Measurements from ENCODE around the gene LRRC28.
A peak's percentile ranks its signal among the peaks of the same experiment; 100 is the strongest.

The LRRC28 gene

DNA sequence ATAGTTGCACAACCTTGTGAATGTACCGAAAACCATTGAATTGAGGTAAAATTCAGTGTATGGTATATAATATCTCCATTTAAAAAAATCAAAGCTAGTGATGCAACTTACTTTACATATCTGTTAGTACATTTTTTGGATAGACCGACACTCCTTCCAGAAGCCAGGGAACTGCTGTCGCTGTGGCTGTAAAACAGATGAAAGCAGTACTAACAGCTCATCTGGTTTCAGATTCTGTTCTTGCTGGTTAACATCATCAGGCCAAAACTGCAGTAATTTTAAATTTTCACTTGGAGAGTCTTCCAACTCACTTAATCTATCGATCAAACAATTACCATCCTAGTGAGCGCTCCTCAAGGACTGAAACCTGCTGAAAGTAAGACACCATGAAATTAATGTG lies 145.1 kb downstream of the LRRC28 start:
- no peak for DNase-seq (ENCODE audit: low read depth)

DNA sequence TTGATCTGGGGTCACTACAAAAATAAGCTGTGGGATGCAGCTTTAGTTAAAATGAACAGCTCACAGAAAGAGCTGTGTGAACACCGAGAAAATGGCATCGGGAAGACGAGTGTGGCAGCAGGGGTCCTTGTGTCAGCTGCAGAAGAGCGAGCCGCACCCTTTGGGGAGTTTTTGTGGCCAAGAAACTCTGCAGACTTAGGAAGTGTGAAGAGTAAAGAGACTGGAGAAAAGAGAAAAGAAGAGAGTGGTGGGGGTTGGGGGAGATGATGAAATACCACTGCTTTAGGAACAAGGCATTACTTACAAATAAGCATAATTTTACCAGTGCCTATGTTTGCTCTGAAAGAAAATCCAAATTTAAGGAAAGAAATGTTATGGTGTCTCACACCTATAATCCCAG lies 147.8 kb downstream of the LRRC28 start:
- DNase-seq (ENCODE audit: low read depth), result peak; percentile 48

DNA sequence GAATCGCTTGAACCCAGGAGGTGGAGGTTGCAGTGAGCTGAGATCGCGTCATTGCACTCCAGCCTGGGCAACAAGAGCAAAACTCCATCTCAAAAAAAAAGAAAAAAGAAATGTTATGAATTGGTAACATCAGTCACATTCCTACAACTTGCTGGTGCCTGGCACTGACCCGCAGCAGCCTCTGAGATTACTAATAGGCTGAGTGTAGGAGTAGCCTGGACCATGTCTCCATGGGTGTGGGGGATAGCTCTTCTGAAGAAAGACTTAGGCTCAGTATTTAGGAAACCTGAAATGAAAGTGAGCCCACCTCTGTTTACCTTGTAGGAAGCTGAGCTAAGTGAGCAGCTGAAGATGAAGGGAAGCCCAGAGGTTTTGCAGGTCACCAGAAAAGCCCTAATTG lies 148.3 kb downstream of the LRRC28 start:
- peak; percentile 93 for DNase-seq (ENCODE audit: low read depth)

DNA sequence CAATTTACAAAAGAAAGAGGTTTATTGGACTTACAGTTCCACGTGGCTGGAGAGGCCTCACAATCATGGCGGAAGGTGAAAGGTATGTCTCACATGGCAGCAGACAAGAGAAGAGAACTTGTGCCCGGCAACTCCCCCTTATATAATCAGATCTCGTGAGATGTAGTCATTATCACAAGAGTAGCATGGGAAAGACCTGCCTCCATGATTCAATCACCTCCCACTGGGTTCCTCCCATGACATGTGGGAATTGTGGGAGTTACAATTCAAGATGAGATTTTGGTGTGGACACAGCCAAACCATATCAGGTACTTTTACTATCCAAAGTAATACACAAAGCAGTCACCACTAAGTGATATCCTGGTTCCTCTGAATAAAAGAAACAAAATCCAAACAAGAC lies 149.9 kb downstream of the LRRC28 start:
- DNase-seq (ENCODE audit: low read depth), result peak; percentile 61

DNA sequence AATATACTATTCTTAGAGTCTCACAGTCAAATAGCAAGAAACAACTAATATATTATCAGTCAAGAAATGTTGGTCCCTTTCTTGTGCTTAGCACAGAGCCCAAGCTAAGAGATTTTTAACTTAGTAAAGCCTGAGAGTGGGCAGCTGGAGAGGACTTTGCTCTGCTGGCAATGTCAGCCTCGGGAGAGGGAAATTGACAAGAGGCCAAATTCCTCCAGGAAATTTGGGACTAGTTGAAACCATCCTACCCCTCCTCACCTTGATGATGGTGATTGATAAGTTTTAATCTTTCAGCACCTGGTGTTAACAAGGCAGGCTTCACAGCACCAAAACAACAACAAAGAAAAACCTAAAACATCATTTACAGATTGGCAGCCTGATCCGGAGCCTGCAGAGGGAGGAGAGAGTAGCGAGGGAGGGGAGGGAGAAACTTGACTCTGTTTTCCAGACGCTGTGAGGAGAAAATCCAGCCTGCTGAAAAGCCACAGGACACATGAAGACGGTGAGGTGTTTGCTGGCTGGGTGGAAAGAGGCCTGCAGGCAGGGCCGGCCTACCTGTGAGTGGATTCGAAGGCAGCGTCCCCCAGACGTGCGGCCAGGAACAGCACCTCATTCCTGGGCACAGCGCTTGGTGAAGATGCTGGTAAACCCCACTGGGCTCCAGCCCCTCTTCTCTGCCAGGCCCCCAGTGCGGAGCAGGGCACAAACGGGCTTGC lies 150.9 kb downstream of the LRRC28 start:
- DNase-seq (ENCODE audit: low read depth), result peak; percentile 18

DNA sequence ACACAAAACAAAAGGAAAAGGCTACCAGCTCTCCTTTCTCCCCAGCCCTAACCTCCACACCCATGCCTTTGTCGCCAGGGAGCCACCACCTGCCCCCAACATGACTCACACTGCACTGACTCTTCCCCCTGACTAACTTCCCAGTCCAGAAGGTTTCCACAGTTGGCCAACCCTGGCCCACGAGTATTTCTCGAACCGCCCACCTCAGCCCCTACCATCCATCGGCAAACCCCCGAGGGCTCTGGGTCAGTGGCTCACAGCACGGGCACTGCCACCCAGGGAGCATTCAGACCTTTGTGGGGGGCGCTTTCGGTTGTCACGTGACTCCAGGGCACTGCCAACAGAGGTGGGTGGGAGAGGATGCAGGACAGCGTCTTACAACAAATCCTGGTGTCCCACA lies 152.3 kb downstream of the LRRC28 start:
- DNase-seq (ENCODE audit: low read depth), result no peak

DNA sequence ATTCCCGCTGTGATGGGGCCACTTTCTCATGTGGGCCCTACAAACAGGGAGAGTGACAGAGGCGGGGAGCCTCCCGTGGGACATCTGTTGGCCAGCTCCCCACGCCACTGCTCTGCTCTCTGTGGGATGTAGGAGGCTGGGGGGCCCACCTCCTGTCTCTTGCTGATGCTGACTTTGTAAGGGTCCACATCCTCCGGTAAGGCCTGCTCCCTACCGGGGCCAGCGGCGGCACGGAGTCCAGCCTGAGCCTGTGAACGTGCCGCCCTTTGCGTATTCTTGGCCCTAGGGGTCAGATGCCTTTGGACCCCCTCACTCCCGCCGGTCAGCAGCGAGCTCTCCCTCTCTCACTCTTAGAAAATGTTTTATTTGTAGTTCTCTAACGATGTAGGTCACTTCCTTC lies 153.2 kb downstream of the LRRC28 start:
- DNase-seq (ENCODE audit: low read depth), result no peak

DNA sequence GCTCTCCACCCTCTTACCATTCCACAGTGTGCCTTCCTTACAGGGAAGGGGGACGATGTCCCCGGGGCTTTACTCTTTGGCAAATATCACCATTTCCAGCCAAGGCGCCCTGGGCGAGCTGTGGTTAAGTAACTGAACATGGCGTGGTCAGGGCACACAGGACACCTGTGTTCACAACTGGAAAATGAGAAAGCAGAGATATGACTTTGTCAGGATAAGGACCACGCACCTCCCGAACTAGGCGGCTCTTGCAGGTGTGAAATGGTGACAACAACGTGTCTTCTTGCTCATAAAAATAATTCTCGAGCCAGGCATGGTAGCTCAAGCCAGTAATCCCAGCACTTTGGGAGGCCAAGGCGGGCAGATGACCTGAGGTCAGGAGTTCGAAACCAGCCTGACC lies 154.8 kb downstream of the LRRC28 start:
- DNase-seq (ENCODE audit: low read depth), result no peak

DNA sequence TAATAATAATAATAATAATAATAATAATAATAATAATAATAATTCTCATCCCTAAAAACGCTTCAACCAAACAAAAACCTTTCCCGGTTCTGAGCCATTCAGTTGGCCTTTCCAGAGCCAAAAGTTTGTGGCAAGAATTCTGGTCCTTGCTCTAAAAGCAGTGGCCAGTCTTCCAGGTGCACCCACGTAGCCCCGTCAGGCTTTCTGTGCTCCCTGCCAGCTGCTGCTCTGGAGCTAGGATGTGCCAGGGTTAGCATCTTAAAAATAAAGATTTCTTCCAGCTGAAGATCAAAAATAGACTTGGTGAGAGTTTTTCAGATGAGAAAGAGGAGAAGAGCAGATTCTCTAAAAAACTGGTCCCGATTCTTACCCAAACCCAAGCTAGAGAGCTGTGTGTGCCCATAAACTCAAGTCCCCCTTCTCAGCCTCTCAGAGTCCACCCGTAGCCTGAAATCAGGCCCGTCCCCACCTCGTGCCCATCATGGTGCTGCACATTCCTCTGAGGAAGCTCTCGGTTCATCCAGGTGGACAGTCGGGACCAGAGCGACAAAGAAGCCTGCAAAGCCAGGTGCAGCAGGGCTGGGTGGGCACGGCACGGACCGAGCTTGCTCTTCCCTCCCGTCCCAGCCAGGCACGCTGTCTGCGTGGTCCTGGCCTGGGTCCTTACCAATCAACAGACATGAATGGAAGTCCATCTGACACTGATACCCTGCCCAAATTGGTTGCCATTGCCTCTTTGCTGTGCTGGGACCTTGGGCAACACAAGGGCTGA lies 155.6 kb downstream of the LRRC28 start:
- DNase-seq (ENCODE audit: low read depth), result no peak

DNA sequence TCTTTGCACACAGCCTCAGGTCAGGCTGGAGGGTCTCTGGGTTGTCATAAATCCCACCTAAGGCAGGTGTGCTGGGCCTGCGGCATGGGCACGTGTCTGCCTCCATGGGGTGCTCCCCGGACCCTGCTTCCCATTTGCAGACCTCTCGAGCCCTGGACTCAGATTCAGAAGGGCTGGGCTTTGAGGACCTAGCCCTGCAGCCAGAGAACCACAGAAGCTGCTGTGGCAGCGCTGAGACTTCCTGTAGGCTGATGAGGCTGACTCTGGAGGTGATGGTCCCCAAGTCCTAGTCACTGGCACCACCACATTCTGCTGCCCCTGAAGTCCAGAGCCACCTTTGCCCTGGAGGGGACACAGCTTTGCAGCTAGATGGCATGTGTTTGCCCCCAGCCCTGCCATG lies 156.4 kb downstream of the LRRC28 start:
- DNase-seq (ENCODE audit: low read depth), result no peak

DNA sequence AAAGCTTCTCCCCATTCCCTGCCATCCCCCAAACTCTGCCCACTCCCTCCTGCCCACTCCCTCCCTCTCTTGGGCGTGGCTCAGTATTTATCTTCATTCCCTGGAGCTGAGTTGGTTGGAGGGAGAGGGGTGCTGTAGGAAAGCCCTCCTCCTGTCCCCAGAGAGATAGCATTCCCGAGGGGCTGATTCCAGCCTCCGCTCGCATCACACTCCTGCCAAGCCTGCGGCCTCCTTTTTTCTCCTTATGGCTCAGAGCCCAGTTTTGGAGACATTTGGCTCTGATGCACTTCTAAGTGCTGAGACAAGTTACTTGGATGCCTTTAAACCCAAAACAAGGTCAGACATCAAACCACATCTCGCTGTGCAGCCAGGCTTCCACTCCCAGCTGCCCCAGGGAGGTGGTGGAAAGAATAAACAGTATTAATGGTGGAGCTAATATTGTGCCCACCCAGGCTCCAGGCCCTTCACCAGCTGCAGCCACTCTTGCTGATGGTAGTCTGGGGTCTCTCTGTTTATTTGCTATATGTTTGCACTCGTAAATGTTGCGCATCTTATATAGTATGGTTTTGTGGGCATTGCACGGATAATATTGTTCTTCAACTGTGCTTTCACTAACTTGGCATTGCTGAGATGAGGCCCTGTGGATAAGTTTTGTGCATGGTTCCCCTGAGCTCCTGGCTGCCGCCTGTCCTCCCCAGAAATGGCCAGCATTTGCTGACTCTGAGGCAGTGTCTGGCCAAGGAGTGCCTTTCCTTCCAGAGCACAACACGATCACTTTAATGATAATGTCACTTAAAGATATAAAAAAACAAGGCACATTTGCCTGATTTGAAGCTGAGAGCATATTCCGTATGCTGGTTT lies 157.2 kb downstream of the LRRC28 start:
- peak; percentile 89 for DNase-seq (ENCODE audit: low read depth)

DNA sequence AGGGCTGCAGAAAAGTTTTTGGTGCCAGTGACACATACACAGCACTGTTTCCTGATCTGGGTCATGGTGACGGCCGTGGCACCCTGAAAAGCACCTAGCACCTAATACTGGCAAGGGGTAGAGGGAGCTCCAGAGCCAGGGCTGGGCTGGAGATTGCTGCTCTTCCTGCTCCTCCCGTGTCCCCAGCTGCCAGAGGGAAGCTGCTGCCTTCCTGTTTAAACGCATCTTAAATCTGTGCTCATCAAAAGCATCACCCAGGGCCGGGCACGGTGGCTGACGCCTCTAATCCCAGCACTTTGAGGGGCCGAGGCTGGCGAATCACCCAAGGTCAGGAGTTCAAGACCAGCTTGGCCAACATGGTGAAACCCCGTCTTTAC lies 157.8 kb downstream of the LRRC28 start:
- peak; percentile 52 for DNase-seq (ENCODE audit: low read depth)

DNA sequence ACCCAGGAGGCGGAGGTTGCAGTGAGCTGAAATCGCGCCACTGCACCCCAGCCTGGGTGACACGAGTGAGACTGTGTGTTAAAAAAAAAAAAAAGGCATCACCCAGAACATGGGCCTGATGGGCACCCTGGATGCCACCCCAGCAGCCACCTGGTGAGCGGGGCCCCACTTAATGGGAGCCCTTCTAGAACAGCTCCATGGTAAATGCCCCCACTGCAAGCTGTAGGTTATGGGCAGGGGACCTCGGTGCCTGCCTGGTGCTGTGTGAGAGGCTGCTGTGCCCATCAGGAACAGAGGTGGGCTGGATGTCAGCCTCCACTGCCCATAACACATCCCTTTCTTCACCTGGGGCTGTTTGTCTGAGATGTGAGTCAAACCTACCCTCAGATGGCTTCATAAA lies 158.3 kb downstream of the LRRC28 start:
- no peak for DNase-seq (ENCODE audit: low read depth)

DNA sequence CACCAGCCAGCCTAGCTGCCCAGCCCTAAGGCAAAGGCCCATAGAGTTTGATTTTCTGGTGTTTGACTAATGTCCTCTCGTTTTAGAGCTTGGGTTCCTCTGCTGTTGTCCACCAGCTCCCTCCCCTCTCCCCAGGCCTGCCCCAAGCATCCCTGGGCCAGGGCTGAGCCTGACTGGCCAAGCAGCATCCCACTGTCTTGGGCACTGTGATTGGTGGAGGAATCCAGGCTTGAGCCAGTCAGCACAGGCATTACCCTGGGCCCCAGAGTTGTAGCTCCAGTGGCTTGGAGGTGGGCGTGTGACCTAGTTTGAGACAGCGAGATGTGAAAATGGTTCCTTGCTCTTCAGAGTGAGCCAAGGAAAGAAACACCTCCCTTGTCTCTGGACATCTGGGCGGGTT lies 159.2 kb downstream of the LRRC28 start:
- no peak for DNase-seq (ENCODE audit: low read depth)

DNA sequence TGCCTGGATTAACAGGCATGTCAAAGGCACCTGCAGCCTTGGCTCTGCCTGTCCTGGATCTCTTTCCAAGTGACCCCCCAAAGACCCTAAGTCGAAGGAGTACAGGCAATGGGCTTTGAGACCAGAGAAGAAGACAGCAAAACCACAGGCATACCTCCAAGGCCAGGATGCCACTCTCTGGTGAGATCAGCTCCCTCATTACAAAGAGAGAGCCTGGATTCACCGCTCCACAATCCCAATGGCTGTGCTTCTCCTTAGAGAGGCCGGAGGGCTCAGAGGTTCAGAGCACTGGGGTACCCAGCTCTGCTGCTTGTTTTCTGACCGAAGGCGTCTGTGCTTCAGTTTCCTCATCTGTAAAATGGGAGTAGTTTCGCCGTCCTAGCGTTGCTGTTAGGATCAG lies 160.0 kb downstream of the LRRC28 start:
- DNase-seq (ENCODE audit: low read depth), result no peak

DNA sequence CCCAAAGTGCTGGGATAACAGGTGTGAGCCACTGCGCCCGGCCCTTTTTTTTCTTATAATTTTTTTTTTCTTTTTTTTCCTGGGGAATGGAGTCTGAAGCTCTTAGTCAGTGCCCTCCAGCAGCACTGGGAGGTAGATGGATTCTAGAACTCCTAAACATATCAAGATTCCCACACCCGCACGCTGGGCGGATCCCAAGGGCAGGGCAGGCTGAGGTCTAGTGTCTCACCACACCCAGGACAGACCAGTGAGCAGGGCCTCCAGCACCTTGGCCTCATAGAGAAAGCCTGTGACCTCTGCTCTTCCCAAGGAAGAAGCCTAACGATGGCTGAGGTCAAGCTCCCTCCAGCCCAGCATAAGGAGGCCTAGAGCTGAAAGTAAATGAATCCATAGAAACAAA lies 160.8 kb downstream of the LRRC28 start:
- no peak for DNase-seq (ENCODE audit: low read depth)

DNA sequence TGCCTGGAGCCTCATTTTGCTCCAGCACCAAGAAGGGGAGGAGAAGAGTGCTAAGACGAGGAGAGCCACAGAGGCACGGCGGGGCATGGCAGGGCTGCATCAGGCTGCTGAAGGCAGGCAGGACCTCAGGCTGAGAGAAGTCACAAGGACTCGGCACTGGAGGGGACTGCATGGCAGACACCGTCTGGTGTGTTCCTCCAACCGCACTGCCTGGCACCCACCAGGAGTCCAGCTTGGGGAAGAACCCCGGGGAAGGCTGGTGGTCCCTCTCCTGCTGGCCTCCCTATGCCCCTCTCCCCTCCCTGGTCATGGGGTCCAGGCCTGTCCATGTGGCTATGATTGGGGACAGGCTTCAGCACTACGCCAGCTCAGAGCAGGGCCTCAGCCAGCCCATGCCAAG lies 161.3 kb downstream of the LRRC28 start:
- DNase-seq (ENCODE audit: low read depth), result no peak

DNA sequence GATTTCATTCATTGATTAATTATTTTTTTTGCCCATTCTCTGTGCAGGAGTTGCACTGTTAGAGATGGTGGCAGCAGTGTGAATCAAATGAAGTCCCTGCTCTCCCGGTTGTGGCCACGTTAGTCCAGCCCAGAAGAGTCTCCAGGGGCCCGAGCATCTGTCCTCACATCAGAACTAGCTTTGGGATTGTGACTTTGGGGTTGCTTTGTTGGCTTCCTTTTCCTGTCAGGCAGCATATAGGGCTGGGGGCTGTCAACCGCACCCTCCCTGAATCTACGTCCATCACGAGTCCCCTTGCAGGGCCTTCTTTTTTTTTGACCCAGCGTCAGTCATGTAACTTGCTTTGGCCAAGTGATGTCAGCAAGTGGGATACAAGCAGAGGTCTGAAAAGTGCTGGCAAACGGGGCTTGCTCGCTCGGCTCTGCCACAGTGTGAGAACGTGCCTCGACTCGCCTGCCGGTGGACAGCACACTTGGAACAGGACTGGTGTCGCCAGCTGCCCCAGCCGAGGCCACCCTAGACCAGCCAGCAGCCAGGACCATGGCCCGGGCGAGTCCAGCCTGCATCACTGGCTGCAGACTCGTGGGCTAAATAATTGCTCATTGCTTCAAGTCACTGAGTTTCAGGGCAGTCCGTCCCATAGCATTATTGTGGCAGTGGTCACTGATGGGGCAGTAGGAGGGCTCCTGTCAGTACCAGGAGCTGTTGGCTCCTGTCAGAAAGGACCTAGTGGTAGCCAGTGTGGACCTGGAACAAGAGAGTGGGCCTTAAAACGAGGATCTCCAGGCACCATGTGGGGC lies 162.9 kb downstream of the LRRC28 start:
- no peak for DNase-seq (ENCODE audit: low read depth)

DNA sequence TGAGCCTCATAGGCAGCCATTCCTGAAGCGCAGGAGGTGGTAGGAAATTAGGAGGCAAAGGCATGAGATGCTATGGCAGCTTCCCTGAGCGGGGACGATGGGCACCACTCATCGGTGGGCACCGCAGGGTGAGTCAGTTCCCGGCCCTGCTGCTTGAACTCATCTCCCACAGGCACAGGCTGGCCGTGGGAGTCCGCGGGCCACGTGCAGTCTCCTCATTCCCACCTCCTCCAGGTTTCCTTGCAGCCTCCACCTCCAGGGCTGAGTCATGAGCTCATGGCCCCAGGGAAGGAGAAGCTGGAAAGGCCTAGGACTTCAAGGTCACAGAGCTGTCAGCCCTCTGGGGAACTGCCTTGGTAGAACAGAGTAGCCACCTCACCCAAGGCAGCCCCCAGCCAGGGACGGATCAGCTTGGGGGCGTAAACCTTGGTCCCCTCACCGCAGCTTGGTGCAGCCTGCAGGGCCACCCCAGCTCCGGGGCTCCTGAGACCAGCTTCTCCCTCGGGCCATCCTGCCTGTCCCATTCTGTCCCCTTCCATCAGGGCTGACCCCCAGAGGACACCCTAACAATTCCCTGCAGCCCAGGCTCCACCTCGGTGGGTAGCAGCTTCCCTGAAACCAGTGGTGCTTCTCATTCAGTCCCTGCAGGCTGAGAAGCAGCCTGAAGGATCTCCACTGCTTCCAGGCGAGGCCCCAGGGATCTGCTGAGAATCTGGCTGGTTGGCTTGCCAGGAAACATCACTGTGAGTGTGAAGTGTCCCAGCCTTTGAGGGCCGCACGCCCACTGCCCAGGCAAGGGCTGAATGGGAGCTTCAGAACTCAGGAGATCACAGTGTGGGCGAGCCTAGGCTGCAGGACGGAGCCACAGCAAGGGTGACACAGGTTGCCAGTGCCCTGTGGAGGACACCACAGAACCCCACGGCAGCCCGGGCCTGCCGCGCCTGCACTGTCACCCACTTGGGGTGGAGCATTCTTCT lies 163.8 kb downstream of the LRRC28 start:
- DNase-seq (ENCODE audit: low read depth), result peak; percentile 61

Data from amniotic epithelial cell (primary cell).